Glutamatergic neuron (in vitro differentiated cells): Measurements from ENCODE around the gene TMBIM6. TPM values are rescaled to one million over a fixed set of nuclear protein-coding genes. Genes with fewer than 3 reads are reported as not detected.

Experiments
- DNase-seq: peaks from one replicate; pipeline ENCODE4 v3.0.0; 2022
- H3K27ac Mint-ChIP-seq: one replicate; pipeline ENCODE4 v1.8.0; 2020; ENCODE audit warnings: mild to moderate bottlenecking, mixed read lengths, inconsistent platforms; ENCODE audit not compliant: unreplicated experiment
- H3K27me3 Mint-ChIP-seq: one replicate; pipeline ENCODE4 v1.8.0; 2020; ENCODE audit warnings: mild to moderate bottlenecking, moderate library complexity, mixed read lengths, inconsistent platforms; ENCODE audit not compliant: unreplicated experiment
- H3K36me3 Mint-ChIP-seq: one replicate; pipeline ENCODE4 v1.8.0; 2020; ENCODE audit warnings: mild to moderate bottlenecking, mixed read lengths, inconsistent platforms; ENCODE audit not compliant: unreplicated experiment
- H3K4me1 Mint-ChIP-seq: one replicate; pipeline ENCODE4 v1.8.0; 2020; ENCODE audit warnings: mild to moderate bottlenecking, low read depth, mixed read lengths, inconsistent platforms; ENCODE audit not compliant: unreplicated experiment
- H3K4me3 Mint-ChIP-seq: one replicate; pipeline ENCODE4 v1.8.0; 2020; ENCODE audit warnings: mild to moderate bottlenecking, mixed read lengths, inconsistent platforms; ENCODE audit not compliant: unreplicated experiment
- H3K9me3 Mint-ChIP-seq: one replicate; pipeline ENCODE4 v1.8.0; 2020; ENCODE audit warnings: mild to moderate bottlenecking, moderate library complexity, mixed read lengths, inconsistent platforms; ENCODE audit not compliant: unreplicated experiment
- CTCF ChIP-seq: fragments of 200-600 bp; sonication (generic); IDR thresholded peaks from one replicate; pipeline ENCODE4 v1.5.0; 2021; ENCODE audit not compliant: partially characterized antibody, unreplicated experiment
- total RNA-seq: library from RNA; stranded (reverse); fragmentation: NEBNext Ultra II Directional; extraction: Animal tissue kit (Norgen Biotek cat#: 25700); gene quantifications from one replicate; pipeline ENCODE4 v1.2.1, GENCODE V29; 2021; ENCODE audit not compliant: unreplicated experiment

Gene TMBIM6
- total RNA-seq, 1 donor from 2014 or later = 278 TPM

- H3K4me1 Mint-ChIP-seq = peaks cover 18% of the 10 kb centered on the region
- peaks cover 1% of the 10 kb centered on the region for H3K27me3 Mint-ChIP-seq
- no peaks in the 10 kb centered on the region for H3K36me3 Mint-ChIP-seq
Observed at GRCh38 chr12:49697808-49698207, 43.5 kb upstream of the TMBIM6 start.

GRCh38 chr12:49698619-49699545 is 42.5 kb upstream of the TMBIM6 start:
- no peaks in the 10 kb centered on the region for H3K9me3 Mint-ChIP-seq
- H3K27ac Mint-ChIP-seq = peak overlapping the region; percentile 56
- no peak for DNase-seq
- H3K27me3 Mint-ChIP-seq = peaks cover 1% of the 10 kb centered on the region
- H3K4me1 Mint-ChIP-seq = peaks cover 20% of the 10 kb centered on the region
- H3K36me3 Mint-ChIP-seq = no peaks in the 10 kb centered on the region
- no peak for TF ChIP-seq CTCF
- H3K4me3 Mint-ChIP-seq = peak overlapping the region; percentile 51

More at GRCh38 chr12:49697808-49698207, 43.5 kb upstream of the TMBIM6 start:
- Mint-ChIP-seq H3K27ac (no peak overlapping the region), H3K9me3 (no peaks in the 10 kb centered on the region), H3K4me3 (no peak overlapping the region)
- no peak for TF ChIP-seq CTCF
- DNase-seq = no peak

GRCh38 chr12:49702009-49702408 is 39.3 kb upstream of the TMBIM6 start:
- no peak for TF ChIP-seq CTCF
- Mint-ChIP-seq H3K36me3 (no peaks in the 10 kb centered on the region), H3K9me3 (peaks cover 3% of the 10 kb centered on the region), H3K4me3 (no peak overlapping the region), H3K27me3 (peaks cover 12% of the 10 kb centered on the region), H3K27ac (no peak overlapping the region), H3K4me1 (peaks cover 33% of the 10 kb centered on the region)
- no peak for DNase-seq

- no peak for DNase-seq
- peaks cover 14% of the 10 kb centered on the region for H3K27me3 Mint-ChIP-seq
- H3K9me3 Mint-ChIP-seq = peaks cover 5% of the 10 kb centered on the region
- no peak overlapping the region for H3K4me3 Mint-ChIP-seq
- H3K27ac Mint-ChIP-seq = no peak overlapping the region
- no peak for TF ChIP-seq CTCF
- peaks cover 33% of the 10 kb centered on the region for H3K4me1 Mint-ChIP-seq
- H3K36me3 Mint-ChIP-seq = no peaks in the 10 kb centered on the region
Observed at GRCh38 chr12:49702676-49703215, 38.6 kb upstream of the TMBIM6 start.

GRCh38 chr12:49703647-49704137 is 37.7 kb upstream of the TMBIM6 start:
- H3K27ac Mint-ChIP-seq = no peak overlapping the region
- no peak for TF ChIP-seq CTCF
- peaks cover 28% of the 10 kb centered on the region for H3K4me1 Mint-ChIP-seq
- H3K4me3 Mint-ChIP-seq = peak overlapping the region; percentile 28
- H3K9me3 Mint-ChIP-seq = peaks cover 11% of the 10 kb centered on the region
- H3K27me3 Mint-ChIP-seq = peaks cover 17% of the 10 kb centered on the region
- no peaks in the 10 kb centered on the region for H3K36me3 Mint-ChIP-seq
- DNase-seq = no peak
